Endodermal cell (in vitro differentiated cells): ENCODE results near the gene IL22RA1. TPM values are rescaled to one million over a fixed set of nuclear protein-coding genes. Genes with fewer than 3 reads are reported as not detected.

ENCODE experiments used
- DNase-seq: peaks from one replicate; pipeline ENCODE4 v3.0.0-alpha.2; 2017
- H3K27ac ChIP-seq: 2 replicates; pipeline ENCODE4 v1.5.1; 2013; ENCODE audit warnings: mild to moderate bottlenecking, low read depth, low read length, moderate library complexity
- H3K27me3 ChIP-seq: 2 replicates; pipeline ENCODE4 v1.6.1; 2013; ENCODE audit warnings: mild to moderate bottlenecking, low read length, moderate library complexity; ENCODE audit not compliant: insufficient read depth, control insufficient read depth, poor library complexity, severe bottlenecking
- H3K36me3 ChIP-seq: 2 replicates; pipeline ENCODE4 v1.7.0; 2013; ENCODE audit warnings: mild to moderate bottlenecking, low read length, moderate library complexity; ENCODE audit not compliant: control insufficient read depth, insufficient read depth
- H3K4me1 ChIP-seq: one replicate; pipeline ENCODE4 v1.7.0; 2013; ENCODE audit warnings: low read length; ENCODE audit not compliant: control insufficient read depth, insufficient read depth
- H3K4me3 ChIP-seq: 2 replicates; pipeline ENCODE4 v1.5.1; 2013; ENCODE audit warnings: mild to moderate bottlenecking, low read length, moderate library complexity
- H3K9ac ChIP-seq: 2 replicates; pipeline ENCODE4 v1.6.1; 2013; ENCODE audit warnings: mild to moderate bottlenecking, low read length, moderate library complexity; ENCODE audit not compliant: poor library complexity, severe bottlenecking; ENCODE audit errors: extremely low read depth
- H3K9me3 ChIP-seq: 2 replicates; pipeline ENCODE4 v1.6.1; 2013; ENCODE audit warnings: mild to moderate bottlenecking, low read length, moderate library complexity; ENCODE audit not compliant: control insufficient read depth
- H3K27ac Mint-ChIP-seq: 2 replicates; pipeline ENCODE4 v1.8.0; 2020; ENCODE audit warnings: mixed read lengths
- H3K27me3 Mint-ChIP-seq: 2 replicates; pipeline ENCODE4 v1.8.0; 2021; ENCODE audit warnings: mild to moderate bottlenecking, mixed read lengths; ENCODE audit not compliant: insufficient read depth
- H3K36me3 Mint-ChIP-seq: 2 replicates; pipeline ENCODE4 v1.8.0; 2020; ENCODE audit warnings: low read depth, mixed read lengths
- H3K4me1 Mint-ChIP-seq: 2 replicates; pipeline ENCODE4 v1.8.0; 2020; ENCODE audit warnings: mixed read lengths
- H3K4me3 Mint-ChIP-seq: 2 replicates; pipeline ENCODE4 v1.8.0; 2020; ENCODE audit warnings: mild to moderate bottlenecking, moderate library complexity, mixed read lengths
- H3K9me3 Mint-ChIP-seq: 2 replicates; pipeline ENCODE4 v1.8.0; 2020; ENCODE audit warnings: mild to moderate bottlenecking, mixed read lengths
- CTCF ChIP-seq: fragments of 200-600 bp; sonication (generic); conservative IDR thresholded peaks from 2 replicates; pipeline ENCODE4 v1.5.0; 2021; ENCODE audit warnings: antibody characterized with exemption, mild to moderate bottlenecking
- WGBS, 2 experiments: methylation state at CpG; one replicate each; pipeline versions ENCODE4 v1.1.5 to v1.1.7; 2013; ENCODE audit warnings: missing lambda C conversion rate in 2 of 2, mixed read lengths in 1 of 2; ENCODE audit not compliant: insufficient coverage in 1 of 2, insufficient read length in 1 of 2; 5-methylcytosine and 5-hydroxymethylcytosine counted together
- total RNA-seq, 2 donors: library from RNA; stranded (reverse); fragmentation: NEBNext Ultra II Directional in 1 of 2; extraction: Animal tissue kit (Norgen Biotek cat#: 25700) in 1 of 2; gene quantifications; 2 replicates in 1 of 2; 3 replicates in 1 of 2; pipeline ENCODE4 v1.2.1, GENCODE V29; 2021

The IL22RA1 gene
- total RNA-seq, 2 donors from 2014 or later = not detected

- Histone ChIP-seq H3K27ac (no peak overlapping the region), H3K9ac (no peak overlapping the region), H3K27me3 (no peaks in the 10 kb centered on the region), H3K4me1 (no peaks in the 10 kb centered on the region), H3K9me3 (no peaks in the 10 kb centered on the region), H3K36me3 (no peaks in the 10 kb centered on the region), H3K4me3 (no peak overlapping the region)
- Mint-ChIP-seq H3K9me3 (no peaks in the 10 kb centered on the region), H3K27me3 (no peaks in the 10 kb centered on the region), H3K27ac (no peak overlapping the region), H3K4me1 (no peaks in the 10 kb centered on the region), H3K4me3 (no peak overlapping the region), H3K36me3 (no peaks in the 10 kb centered on the region)
- WGBS, 2 experiments = 89 to 93% methylated on average over 1 to 6 of the region's 6 CpGs
- DNase-seq = no peak
- TF ChIP-seq CTCF = no peak
Measured at GRCh38 chr1:24081190-24081589, 61.8 kb downstream of the IL22RA1 start.

GRCh38 chr1:24080131-24080530 is 62.8 kb downstream of the IL22RA1 start:
- H3K4me3 ChIP-seq = no peak overlapping the region
- Mint-ChIP-seq H3K4me3 (no peak overlapping the region), H3K4me1 (no peaks in the 10 kb centered on the region), H3K27me3 (no peaks in the 10 kb centered on the region), H3K36me3 (no peaks in the 10 kb centered on the region), H3K27ac (no peak overlapping the region), H3K9me3 (no peaks in the 10 kb centered on the region)
- no peaks in the 10 kb centered on the region for H3K27me3 ChIP-seq
- DNase-seq = no peak
- no peaks in the 10 kb centered on the region for H3K36me3 ChIP-seq
- 70 to 82% methylated on average over 5 to 10 of the region's 10 CpGs for WGBS, 2 experiments
- no peak overlapping the region for H3K9ac ChIP-seq
- no peaks in the 10 kb centered on the region for H3K9me3 ChIP-seq
- no peak for TF ChIP-seq CTCF
- no peaks in the 10 kb centered on the region for H3K4me1 ChIP-seq
- no peak overlapping the region for H3K27ac ChIP-seq

- H3K27me3 Mint-ChIP-seq = no peaks in the 10 kb centered on the region
- Histone ChIP-seq H3K9me3 (no peaks in the 10 kb centered on the region), H3K4me1 (no peaks in the 10 kb centered on the region), H3K27me3 (no peaks in the 10 kb centered on the region), H3K9ac (no peak overlapping the region), H3K27ac (no peak overlapping the region), H3K4me3 (no peak overlapping the region), H3K36me3 (no peaks in the 10 kb centered on the region)
- 90 to 94% methylated on average over 13 to 16 of the region's 16 CpGs for WGBS, 2 experiments
- no peaks in the 10 kb centered on the region for H3K36me3 Mint-ChIP-seq
- no peak overlapping the region for H3K4me3 Mint-ChIP-seq
- H3K9me3 Mint-ChIP-seq = no peaks in the 10 kb centered on the region
- no peak overlapping the region for H3K27ac Mint-ChIP-seq
- H3K4me1 Mint-ChIP-seq = no peaks in the 10 kb centered on the region
- peak; percentile 55 for DNase-seq
- TF ChIP-seq CTCF = no peak
Measured at GRCh38 chr1:24077278-24077978, 65.5 kb downstream of the IL22RA1 start.
